Measurements from ENCODE around the gene CD40. TPM values are rescaled to one million over a fixed set of nuclear protein-coding genes. Genes with fewer than 3 reads are reported as not detected.

The CD40 gene
- total RNA-seq, 2 experiments from 2014 or later = 1.3 to 2.2 TPM

GRCh38 chr20:46132705-46133120 lies 14.6 kb downstream of the CD40 start:
- no peaks in the 10 kb centered on the region for H3K36me3 Mint-ChIP-seq
- no peak overlapping the region for H3K27ac Mint-ChIP-seq
- H3K4me3 Mint-ChIP-seq = no peak overlapping the region
- peaks cover 48% of the 10 kb centered on the region for H3K27me3 Mint-ChIP-seq
- ATAC-seq (peak; percentile 83), DNase-seq (peak; percentile 69)
- H3K4me1 Mint-ChIP-seq = no peaks in the 10 kb centered on the region
- CTCF ChIA-PET = interaction anchor here (0.7 to 1.6 kb wide), 13 partner anchors 12 to 279 kb away, joined by 3 to 6 read pairs (median 3); no protein-coding TSS in a partner anchor
- no peaks in the 10 kb centered on the region for H3K9me3 Mint-ChIP-seq (ENCODE audit: low read depth)

GRCh38 chr20:46133886-46134654 lies 16.0 kb downstream of the CD40 start:
- ATAC-seq = no peak
- H3K9me3 Mint-ChIP-seq (ENCODE audit: low read depth) = no peaks in the 10 kb centered on the region
- peaks cover 45% of the 10 kb centered on the region for H3K27me3 Mint-ChIP-seq
- H3K4me3 Mint-ChIP-seq = no peak overlapping the region
- H3K36me3 Mint-ChIP-seq = no peaks in the 10 kb centered on the region
- H3K4me1 Mint-ChIP-seq = no peaks in the 10 kb centered on the region
- no peak overlapping the region for H3K27ac Mint-ChIP-seq
- DNase-seq = no peak
- CTCF ChIA-PET = interaction anchor here (0.8 to 1.4 kb wide), 3 partner anchors 39 to 214 kb away, joined by 3 to 4 read pairs (median 3); no protein-coding TSS in a partner anchor

- ATAC-seq = no peak
- DNase-seq = no peak
- CTCF ChIA-PET = interaction anchor here (0.8 to 1.4 kb wide), 3 partner anchors 38 to 214 kb away, joined by 3 to 4 read pairs (median 3); no protein-coding TSS in a partner anchor
- H3K36me3 Mint-ChIP-seq = no peaks in the 10 kb centered on the region
- no peaks in the 10 kb centered on the region for H3K4me1 Mint-ChIP-seq
- no peak overlapping the region for H3K27ac Mint-ChIP-seq
- no peaks in the 10 kb centered on the region for H3K9me3 Mint-ChIP-seq (ENCODE audit: low read depth)
- H3K4me3 Mint-ChIP-seq = no peak overlapping the region
- H3K27me3 Mint-ChIP-seq = peaks cover 43% of the 10 kb centered on the region
Measured at GRCh38 chr20:46134716-46135115, 16.6 kb downstream of the CD40 start.

- Mint-ChIP-seq H3K4me1 (no peaks in the 10 kb centered on the region), H3K4me3 (no peak overlapping the region), H3K9me3 (ENCODE audit: low read depth) (no peaks in the 10 kb centered on the region), H3K36me3 (no peaks in the 10 kb centered on the region), H3K27ac (no peak overlapping the region), H3K27me3 (peaks cover 40% of the 10 kb centered on the region)
- no peak for ATAC-seq
- CTCF ChIA-PET = no interaction called here
- DNase-seq = no peak
Measured at GRCh38 chr20:46135856-46136633, 17.9 kb downstream of the CD40 start.

GRCh38 chr20:46137816-46138215 lies 19.7 kb downstream of the CD40 start:
- no peaks in the 10 kb centered on the region for H3K4me1 Mint-ChIP-seq
- H3K9me3 Mint-ChIP-seq (ENCODE audit: low read depth) = no peaks in the 10 kb centered on the region
- CTCF ChIA-PET = no interaction called here
- DNase-seq (no peak), ATAC-seq (no peak)
- no peaks in the 10 kb centered on the region for H3K36me3 Mint-ChIP-seq
- no peak overlapping the region for H3K4me3 Mint-ChIP-seq
- no peak overlapping the region for H3K27ac Mint-ChIP-seq
- H3K27me3 Mint-ChIP-seq = peaks cover 45% of the 10 kb centered on the region

GRCh38 chr20:46139266-46139889 lies 21.3 kb downstream of the CD40 start:
- DNase-seq (no peak), ATAC-seq (no peak)
- Mint-ChIP-seq H3K9me3 (ENCODE audit: low read depth) (no peaks in the 10 kb centered on the region), H3K36me3 (no peaks in the 10 kb centered on the region), H3K4me1 (no peaks in the 10 kb centered on the region), H3K4me3 (no peak overlapping the region), H3K27ac (no peak overlapping the region), H3K27me3 (peaks cover 55% of the 10 kb centered on the region)
- CTCF ChIA-PET = no interaction called here

GRCh38 chr20:46139908-46140482 lies 21.9 kb downstream of the CD40 start:
- H3K27ac Mint-ChIP-seq = no peak overlapping the region
- no peak for DNase-seq
- H3K27me3 Mint-ChIP-seq = peaks cover 52% of the 10 kb centered on the region
- no peak for ATAC-seq
- no peaks in the 10 kb centered on the region for H3K36me3 Mint-ChIP-seq
- CTCF ChIA-PET = no interaction called here
- no peaks in the 10 kb centered on the region for H3K9me3 Mint-ChIP-seq (ENCODE audit: low read depth)
- no peak overlapping the region for H3K4me3 Mint-ChIP-seq
- no peaks in the 10 kb centered on the region for H3K4me1 Mint-ChIP-seq

GRCh38 chr20:46142124-46142523 lies 24.0 kb downstream of the CD40 start:
- CTCF ChIA-PET = no interaction called here
- peaks cover 51% of the 10 kb centered on the region for H3K27me3 Mint-ChIP-seq
- H3K4me1 Mint-ChIP-seq = no peaks in the 10 kb centered on the region
- no peaks in the 10 kb centered on the region for H3K9me3 Mint-ChIP-seq (ENCODE audit: low read depth)
- no peaks in the 10 kb centered on the region for H3K36me3 Mint-ChIP-seq
- DNase-seq (no peak), ATAC-seq (no peak)
- no peak overlapping the region for H3K4me3 Mint-ChIP-seq
- H3K27ac Mint-ChIP-seq = no peak overlapping the region

- Mint-ChIP-seq H3K4me1 (no peaks in the 10 kb centered on the region), H3K36me3 (no peaks in the 10 kb centered on the region), H3K9me3 (ENCODE audit: low read depth) (no peaks in the 10 kb centered on the region), H3K27ac (no peak overlapping the region), H3K27me3 (peaks cover 43% of the 10 kb centered on the region), H3K4me3 (no peak overlapping the region)
- ATAC-seq = no peak
- CTCF ChIA-PET = no interaction called here
- DNase-seq = no peak
Measured at GRCh38 chr20:46144432-46145025, 26.4 kb downstream of the CD40 start.

- Mint-ChIP-seq H3K9me3 (ENCODE audit: low read depth) (no peaks in the 10 kb centered on the region), H3K36me3 (no peaks in the 10 kb centered on the region), H3K27ac (no peak overlapping the region), H3K27me3 (peaks cover 38% of the 10 kb centered on the region), H3K4me1 (no peaks in the 10 kb centered on the region), H3K4me3 (no peak overlapping the region)
- DNase-seq (no peak), ATAC-seq (no peak)
- CTCF ChIA-PET = interaction anchor here (0.6 kb wide), 1 partner anchor 962 kb away, joined by 3 read pairs; no protein-coding TSS in a partner anchor
Measured at GRCh38 chr20:46145713-46146112, 27.6 kb downstream of the CD40 start.

GRCh38 chr20:46148313-46149208 lies 30.4 kb downstream of the CD40 start:
- CTCF ChIA-PET = interaction anchor here (1.4 kb wide), 1 partner anchor 16 kb away, joined by 3 read pairs; no protein-coding TSS in a partner anchor

GRCh38 chr20:46150943-46151342 lies 32.8 kb downstream of the CD40 start:
- ATAC-seq (no peak), DNase-seq (no peak)
- CTCF ChIA-PET = interaction anchor here (0.9 kb wide), 1 partner anchor 9 kb away, joined by 3 read pairs; no protein-coding TSS in a partner anchor
- H3K4me3 Mint-ChIP-seq = no peak overlapping the region
- H3K36me3 Mint-ChIP-seq = no peaks in the 10 kb centered on the region
- H3K4me1 Mint-ChIP-seq = no peaks in the 10 kb centered on the region
- H3K27me3 Mint-ChIP-seq = peaks cover 13% of the 10 kb centered on the region
- H3K9me3 Mint-ChIP-seq (ENCODE audit: low read depth) = no peaks in the 10 kb centered on the region
- no peak overlapping the region for H3K27ac Mint-ChIP-seq

More at GRCh38 chr20:46148313-46149208, 30.4 kb downstream of the CD40 start:
- DNase-seq = no peak
- ATAC-seq = no peak
- H3K9me3 Mint-ChIP-seq (ENCODE audit: low read depth) = no peaks in the 10 kb centered on the region
- H3K36me3 Mint-ChIP-seq = no peaks in the 10 kb centered on the region
- no peak overlapping the region for H3K4me3 Mint-ChIP-seq
- H3K27ac Mint-ChIP-seq = no peak overlapping the region
- H3K4me1 Mint-ChIP-seq = no peaks in the 10 kb centered on the region
- H3K27me3 Mint-ChIP-seq = peaks cover 10% of the 10 kb centered on the region

Measured in activated CD8-positive, alpha-beta memory T cell treated with anti-CD3 and anti-CD28 coated beads, Interleukin-2, amount 10 ng/mL, durations not matched to agents 7 days and 5 days (primary cell).